ENCODE measurements around the gene CPEB2. TPM values are rescaled to one million over a fixed set of nuclear protein-coding genes. Genes with fewer than 3 reads are reported as not detected.
"Not testable (repeated sequence)": the region's sequence is repeated elsewhere in the genome, so short reads cannot be mapped to it uniquely, and the experiment has no call there.

CPEB2 gene
- total RNA-seq, 3 donors from 2014 or later = 4.8 to 8.7 (median 8.2) TPM

GRCh38 chr4:15054541-15054940 is 52.3 kb downstream of the CPEB2 start:
- Mint-ChIP-seq H3K9me3 (no peaks in the 10 kb centered on the region), H3K27me3 (ENCODE audit: low read depth) (no peaks in the 10 kb centered on the region)
- DNase-seq = no peak

GRCh38 chr4:15060213-15060612 is 57.9 kb downstream of the CPEB2 start:
- H3K36me3 Mint-ChIP-seq (ENCODE audit: insufficient read depth) = peaks cover 17% of the 10 kb centered on the region
- H3K9me3 Mint-ChIP-seq = no peaks in the 10 kb centered on the region
- ATAC-seq = no peak
- H3K4me1 Mint-ChIP-seq (ENCODE audit: low read depth) = no peaks in the 10 kb centered on the region
- no peak overlapping the region for H3K4me3 Mint-ChIP-seq
- DNase-seq = no peak
- no peaks in the 10 kb centered on the region for H3K27me3 Mint-ChIP-seq (ENCODE audit: low read depth)

More at GRCh38 chr4:15054541-15054940, 52.3 kb downstream of the CPEB2 start:
- Mint-ChIP-seq H3K36me3 (ENCODE audit: insufficient read depth) (peaks cover 29% of the 10 kb centered on the region), H3K4me1 (ENCODE audit: low read depth) (no peaks in the 10 kb centered on the region), H3K4me3 (no peak overlapping the region)
- ATAC-seq = no peak

GRCh38 chr4:15063341-15063740 is 61.1 kb downstream of the CPEB2 start:
- H3K4me1 Mint-ChIP-seq (ENCODE audit: low read depth) = no peaks in the 10 kb centered on the region
- ATAC-seq (no peak), DNase-seq (no peak)
- no peak overlapping the region for H3K4me3 Mint-ChIP-seq
- H3K9me3 Mint-ChIP-seq = no peaks in the 10 kb centered on the region
- no peaks in the 10 kb centered on the region for H3K27me3 Mint-ChIP-seq (ENCODE audit: low read depth)
- H3K36me3 Mint-ChIP-seq (ENCODE audit: insufficient read depth) = peaks cover 21% of the 10 kb centered on the region

- DNase-seq (no peak), ATAC-seq (no peak)
- Mint-ChIP-seq H3K4me3 (no peak overlapping the region), H3K36me3 (ENCODE audit: insufficient read depth) (peaks cover 18% of the 10 kb centered on the region), H3K9me3 (no peaks in the 10 kb centered on the region), H3K4me1 (ENCODE audit: low read depth) (no peaks in the 10 kb centered on the region), H3K27me3 (ENCODE audit: low read depth) (no peaks in the 10 kb centered on the region)
Measured at GRCh38 chr4:15065516-15065915, 63.2 kb downstream of the CPEB2 start.

- no peak for ATAC-seq
- Mint-ChIP-seq H3K27me3 (ENCODE audit: low read depth) (no peaks in the 10 kb centered on the region), H3K4me3 (no peak overlapping the region), H3K9me3 (no peaks in the 10 kb centered on the region), H3K36me3 (ENCODE audit: insufficient read depth) (peaks cover 22% of the 10 kb centered on the region), H3K4me1 (ENCODE audit: low read depth) (no peaks in the 10 kb centered on the region)
- no peak for DNase-seq
Measured at GRCh38 chr4:15066140-15066539, 63.9 kb downstream of the CPEB2 start.

GRCh38 chr4:15068298-15068697 is 66.0 kb downstream of the CPEB2 start:
- Mint-ChIP-seq H3K4me3 (no peak overlapping the region), H3K4me1 (ENCODE audit: low read depth) (no peaks in the 10 kb centered on the region), H3K36me3 (ENCODE audit: insufficient read depth) (peaks cover 25% of the 10 kb centered on the region), H3K27me3 (ENCODE audit: low read depth) (no peaks in the 10 kb centered on the region), H3K9me3 (peaks cover 6% of the 10 kb centered on the region)
- no peak for ATAC-seq
- no peak for DNase-seq

GRCh38 chr4:15075875-15076274 is 73.6 kb downstream of the CPEB2 start:
- no peak for ATAC-seq
- no peak for DNase-seq
- H3K36me3 Mint-ChIP-seq (ENCODE audit: insufficient read depth) = peaks cover 6% of the 10 kb centered on the region
- H3K4me3 Mint-ChIP-seq = no peak overlapping the region
- H3K9me3 Mint-ChIP-seq = peaks cover 26% of the 10 kb centered on the region
- no peaks in the 10 kb centered on the region for H3K27me3 Mint-ChIP-seq (ENCODE audit: low read depth)
- H3K4me1 Mint-ChIP-seq (ENCODE audit: low read depth) = no peaks in the 10 kb centered on the region

- no peaks in the 10 kb centered on the region for H3K27me3 Mint-ChIP-seq (ENCODE audit: low read depth)
- peaks cover 21% of the 10 kb centered on the region for H3K9me3 Mint-ChIP-seq
- H3K36me3 Mint-ChIP-seq (ENCODE audit: insufficient read depth) = no peaks in the 10 kb centered on the region
- DNase-seq (no peak), ATAC-seq (no peak)
- no peak overlapping the region for H3K4me3 Mint-ChIP-seq
- H3K4me1 Mint-ChIP-seq (ENCODE audit: low read depth) = no peaks in the 10 kb centered on the region
Measured at GRCh38 chr4:15077969-15078368, 75.7 kb downstream of the CPEB2 start.

- DNase-seq (no peak), ATAC-seq (no peak)
- Mint-ChIP-seq H3K9me3 (peaks cover 16% of the 10 kb centered on the region), H3K36me3 (ENCODE audit: insufficient read depth) (no peaks in the 10 kb centered on the region), H3K4me1 (ENCODE audit: low read depth) (no peaks in the 10 kb centered on the region), H3K27me3 (ENCODE audit: low read depth) (peaks cover 2% of the 10 kb centered on the region), H3K4me3 (no peak overlapping the region)
Measured at GRCh38 chr4:15078682-15079642, 76.7 kb downstream of the CPEB2 start.

GRCh38 chr4:15084780-15085179 is 82.5 kb downstream of the CPEB2 start:
- no peak overlapping the region for H3K4me3 Mint-ChIP-seq
- peaks cover 2% of the 10 kb centered on the region for H3K27me3 Mint-ChIP-seq (ENCODE audit: low read depth)
- H3K36me3 Mint-ChIP-seq (ENCODE audit: insufficient read depth) = no peaks in the 10 kb centered on the region
- no peak for DNase-seq
- no peak for ATAC-seq
- no peaks in the 10 kb centered on the region for H3K9me3 Mint-ChIP-seq
- no peaks in the 10 kb centered on the region for H3K4me1 Mint-ChIP-seq (ENCODE audit: low read depth)

- DNase-seq; H3K9me3 Mint-ChIP-seq; ATAC-seq; H3K36me3 Mint-ChIP-seq (ENCODE audit: insufficient read depth); H3K4me3 Mint-ChIP-seq; H3K4me1 Mint-ChIP-seq (ENCODE audit: low read depth); H3K27me3 Mint-ChIP-seq (ENCODE audit: low read depth): not testable (repeated sequence)
Measured at GRCh38 chr4:15085762-15086161, 83.5 kb downstream of the CPEB2 start.

- H3K36me3 Mint-ChIP-seq (ENCODE audit: insufficient read depth); ATAC-seq; H3K4me1 Mint-ChIP-seq (ENCODE audit: low read depth); H3K9me3 Mint-ChIP-seq; H3K27me3 Mint-ChIP-seq (ENCODE audit: low read depth); DNase-seq; H3K4me3 Mint-ChIP-seq: not testable (repeated sequence)
Measured at GRCh38 chr4:15086259-15086658, 84.0 kb downstream of the CPEB2 start.

- H3K36me3 Mint-ChIP-seq (ENCODE audit: insufficient read depth) = no peaks in the 10 kb centered on the region
- H3K9me3 Mint-ChIP-seq = no peaks in the 10 kb centered on the region
- no peaks in the 10 kb centered on the region for H3K4me1 Mint-ChIP-seq (ENCODE audit: low read depth)
- ATAC-seq (no peak), DNase-seq (no peak)
- no peaks in the 10 kb centered on the region for H3K27me3 Mint-ChIP-seq (ENCODE audit: low read depth)
- no peak overlapping the region for H3K4me3 Mint-ChIP-seq
Measured at GRCh38 chr4:15088394-15089035, 86.2 kb downstream of the CPEB2 start.

- Mint-ChIP-seq H3K36me3 (ENCODE audit: insufficient read depth) (no peaks in the 10 kb centered on the region), H3K9me3 (no peaks in the 10 kb centered on the region), H3K4me1 (ENCODE audit: low read depth) (no peaks in the 10 kb centered on the region), H3K4me3 (no peak overlapping the region), H3K27me3 (ENCODE audit: low read depth) (no peaks in the 10 kb centered on the region)
- ATAC-seq = no peak
- no peak for DNase-seq
Measured at GRCh38 chr4:15089979-15090378, 87.7 kb downstream of the CPEB2 start.

- ATAC-seq = no peak
- Mint-ChIP-seq H3K27me3 (ENCODE audit: low read depth) (peaks cover 7% of the 10 kb centered on the region), H3K4me1 (ENCODE audit: low read depth) (no peaks in the 10 kb centered on the region), H3K36me3 (ENCODE audit: insufficient read depth) (no peaks in the 10 kb centered on the region), H3K4me3 (no peak overlapping the region), H3K9me3 (peaks cover 7% of the 10 kb centered on the region)
- no peak for DNase-seq
Measured at GRCh38 chr4:15100380-15100779, 98.1 kb downstream of the CPEB2 start.

Data from activated T-cell treated with anti-CD3 and anti-CD28 coated beads, Interleukin-2, amount 50 U/mL, for 4 hours (primary cell).